ENCODE results near the gene FBXW4. TPM values are rescaled to one million over a fixed set of nuclear protein-coding genes. Genes with fewer than 3 reads are reported as not detected.

FBXW4 gene
- total and polyA plus RNA-seq, 2 donors: 32.0 to 32.9 TPM

Other genes with a start within 250 kb of the FBXW4 start
- gene POLL, start 106.9 kb downstream of the FBXW4 start, total RNA-seq: 5.4 TPM
- gene POLL, start 106.9 kb downstream of the FBXW4 start, polyA plus RNA-seq: 26.9 TPM
- gene DPCD, start 106.8 kb downstream of the FBXW4 start, total RNA-seq: 14.2 TPM
- 10.4 TPM for gene DPCD, start 106.8 kb downstream of the FBXW4 start, polyA plus RNA-seq
- gene FGF8, start 80.9 kb upstream of the FBXW4 start, total RNA-seq: 0.14 TPM
- not detected for gene FGF8, start 80.9 kb upstream of the FBXW4 start, polyA plus RNA-seq
- 50.6 TPM for gene NPM3, start 88.3 kb upstream of the FBXW4 start, total RNA-seq
- 30.6 TPM for gene NPM3, start 88.3 kb upstream of the FBXW4 start, polyA plus RNA-seq
- gene OGA, start 123.3 kb upstream of the FBXW4 start, total RNA-seq: 104 TPM
- gene OGA, start 123.3 kb upstream of the FBXW4 start, polyA plus RNA-seq: 154 TPM
- 0.85 TPM for gene KCNIP2, start 148.6 kb upstream of the FBXW4 start, total RNA-seq
- 1.3 TPM for gene KCNIP2, start 148.6 kb upstream of the FBXW4 start, polyA plus RNA-seq